DMS 273 treated with DMSO at 0.1 percent for 48 hours (cell line): ENCODE data around the gene SERPINB8.

ENCODE experiments used
- DNase-seq: peaks from one replicate; lab custom pipeline; 2025; lab: John Stamatoyannopoulos, UW

SERPINB8 gene

GRCh38 chr18:64017870-64018269, 48.0 kb downstream of the SERPINB8 start:
- DNase-seq = no peak

GRCh38 chr18:64019922-64020756, 50.3 kb downstream of the SERPINB8 start:
- DNase-seq = no peak

- no peak for DNase-seq
Measured at GRCh38 chr18:64026350-64026749, 56.5 kb downstream of the SERPINB8 start.

GRCh38 chr18:64027931-64028695, 58.2 kb downstream of the SERPINB8 start:
- DNase-seq = no peak

GRCh38 chr18:64029096-64029495, 59.2 kb downstream of the SERPINB8 start:
- DNase-seq = no peak

- DNase-seq = no peak
Measured at GRCh38 chr18:64031411-64031810, 61.5 kb downstream of the SERPINB8 start.

- no peak for DNase-seq
Measured at GRCh38 chr18:64032312-64032711, 62.4 kb downstream of the SERPINB8 start.

GRCh38 chr18:64037812-64038414, 68.0 kb downstream of the SERPINB8 start:
- DNase-seq = peak; percentile 6
